HG03025 (cell line): ENCODE data around the gene CFC1B.
"Not testable (repeated sequence)": the region's sequence is repeated elsewhere in the genome, so short reads cannot be mapped to it uniquely, and the experiment has no call there.

Experiments used
- ATAC-seq: cut with Tn5 transposase; IDR thresholded peaks from one replicate; pipeline ENCODE4 v1.9.1; 2021; ENCODE audit warnings: mild to moderate bottlenecking, moderate library complexity; ENCODE audit not compliant: unreplicated experiment, low FRiP score

CFC1B gene

GRCh38 chr2:130556441-130556840 is 35.4 kb downstream of the CFC1B start:
- not testable (repeated sequence) for ATAC-seq

GRCh38 chr2:130566165-130566564 is 45.1 kb downstream of the CFC1B start:
- ATAC-seq = not testable (repeated sequence)

- not testable (repeated sequence) for ATAC-seq
Measured at GRCh38 chr2:130571929-130572328, 50.9 kb downstream of the CFC1B start.

GRCh38 chr2:130574230-130574629 is 53.2 kb downstream of the CFC1B start:
- not testable (repeated sequence) for ATAC-seq

- not testable (repeated sequence) for ATAC-seq
Measured at GRCh38 chr2:130576209-130576784, 55.3 kb downstream of the CFC1B start.

- ATAC-seq = not testable (repeated sequence)
Measured at GRCh38 chr2:130577559-130577958, 56.5 kb downstream of the CFC1B start.
